HepG2 (cell line): ENCODE data around the gene HPD.

Experiments
- BHLHE40 ChIP-seq: IDR thresholded peaks from 2 replicates; pipeline ENCODE4 v1.6.1; 2011; ENCODE audit warnings: low read length, improper control_type of control experiment
- CTCF ChIP-seq: sonication (generic); formaldehyde crosslinking; IDR thresholded peaks from 2 replicates; pipeline ENCODE4 v1.5.0; 2020; ENCODE audit warnings: mild to moderate bottlenecking, missing genetic modification reagents, moderate library complexity
- E2F1 ChIP-seq: sonication (generic); formaldehyde crosslinking; IDR thresholded peaks from 2 replicates; pipeline ENCODE4 v1.5.0; 2020; ENCODE audit warnings: missing genetic modification reagents
- EP300 ChIP-seq, 3 experiments: sonication (generic) in 1 of 3; formaldehyde crosslinking in 1 of 3; IDR thresholded peaks; 2 replicates each; pipeline versions ENCODE4 v1.5.1 to v1.6.1; 2011 to 2020; ENCODE audit warnings: low read depth in 2 of 3, low read length in 2 of 3, borderline replicate concordance in 1 of 3, improper control_type of control experiment in 1 of 3, mild to moderate bottlenecking in 1 of 3, missing genetic modification reagents in 1 of 3, moderate library complexity in 1 of 3
- MTA1 ChIP-seq: sonication (generic); formaldehyde crosslinking; IDR thresholded peaks from 2 replicates; pipeline ENCODE4 v1.4.0; 2020; ENCODE audit warnings: missing genetic modification reagents, mild to moderate bottlenecking, borderline replicate concordance
- SUZ12 ChIP-seq: fragments of 150-350 bp; IDR thresholded peaks from 2 replicates; pipeline ENCODE4 v1.6.1; 2014; ENCODE audit warnings: low read depth, low read length
- ZNF121 ChIP-seq: sonication (generic); formaldehyde crosslinking; IDR thresholded peaks from 2 replicates; pipeline ENCODE4 v1.5.0; 2020; ENCODE audit warnings: mild to moderate bottlenecking, missing genetic modification reagents
- ZNF234 ChIP-seq: sonication (generic); formaldehyde crosslinking; conservative IDR thresholded peaks from 2 replicates; pipeline ENCODE4 v1.5.1; 2020; ENCODE audit warnings: mild to moderate bottlenecking, missing genetic modification reagents
- ZNF331 ChIP-seq: sonication (generic); formaldehyde crosslinking; IDR thresholded peaks from 2 replicates; pipeline ENCODE4 v1.4.0; 2020; ENCODE audit warnings: missing genetic modification reagents

- TF ChIP-seq SUZ12 (no peak), EP300 (IDR thresholded peaks at IDR 0.05; ENCODE audit: low read depth in 2 of 2, low read length in 2 of 2) (no peak), EP300 (CRISPR knock-in tag; IDR thresholded peaks at IDR 0.05; ENCODE audit: borderline replicate concordance) (no peak), CTCF (no peak), ZNF234 (CRISPR knock-in tag) (no peak), ZNF121 (CRISPR knock-in tag) (no peak), ZNF331 (CRISPR knock-in tag) (no peak), MTA1 (CRISPR knock-in tag) (no peak), BHLHE40 (no peak), E2F1 (CRISPR knock-in tag) (no peak)
Measured at GRCh38 chr12:121803861-121804416, 54.7 kb downstream of the HPD start, which contains the start of gene SETD1B.
